Mucosa of stomach (tissue), 1 donor: ENCODE data around the gene CTIF.

Source experiments
- H3K27me3 ChIP-seq: one replicate; pipeline ENCODE4 v1.7.0; 2013; ENCODE audit warnings: mild to moderate bottlenecking, low read length; ENCODE audit not compliant: control insufficient read depth, insufficient read depth
- H3K36me3 ChIP-seq: one replicate; pipeline ENCODE4 v1.7.0; 2013; ENCODE audit warnings: low read length; ENCODE audit not compliant: control insufficient read depth, insufficient read depth
- H3K4me1 ChIP-seq: one replicate; pipeline ENCODE4 v1.7.0; 2013; ENCODE audit warnings: mild to moderate bottlenecking, low read length; ENCODE audit not compliant: control insufficient read depth, insufficient read depth
- H3K4me3 ChIP-seq: one replicate; pipeline ENCODE4 v1.7.0; 2013; ENCODE audit warnings: low read length
- H3K9ac ChIP-seq: one replicate; pipeline ENCODE4 v1.7.0; 2013; ENCODE audit warnings: mild to moderate bottlenecking, low read length, moderate library complexity
- H3K9me3 ChIP-seq: one replicate; pipeline ENCODE4 v1.7.0; 2013; ENCODE audit warnings: mild to moderate bottlenecking, low read length, moderate library complexity; ENCODE audit not compliant: control insufficient read depth
- donor health status: Pancreatic carcinoma.

The CTIF gene

GRCh38 chr18:48773821-48774220, 235.0 kb downstream of the CTIF start:
- no peaks in the 10 kb centered on the region for H3K36me3 ChIP-seq

GRCh38 chr18:48774941-48775340, 236.1 kb downstream of the CTIF start:
- H3K9ac ChIP-seq = no peak overlapping the region
- H3K27me3 ChIP-seq = no peaks in the 10 kb centered on the region
- H3K9me3 ChIP-seq = no peaks in the 10 kb centered on the region
- H3K4me3 ChIP-seq = no peak overlapping the region
- peaks cover 22% of the 10 kb centered on the region for H3K4me1 ChIP-seq
- no peaks in the 10 kb centered on the region for H3K36me3 ChIP-seq

More at GRCh38 chr18:48773821-48774220, 235.0 kb downstream of the CTIF start:
- H3K9ac ChIP-seq = no peak overlapping the region
- no peaks in the 10 kb centered on the region for H3K9me3 ChIP-seq
- H3K4me1 ChIP-seq = peaks cover 22% of the 10 kb centered on the region
- no peaks in the 10 kb centered on the region for H3K27me3 ChIP-seq
- H3K4me3 ChIP-seq = no peak overlapping the region

GRCh38 chr18:48775372-48776155, 236.7 kb downstream of the CTIF start:
- Histone ChIP-seq H3K36me3 (no peaks in the 10 kb centered on the region), H3K27me3 (no peaks in the 10 kb centered on the region), H3K4me1 (peaks cover 28% of the 10 kb centered on the region)

GRCh38 chr18:48776156-48776555, 237.3 kb downstream of the CTIF start:
- Histone ChIP-seq H3K4me3 (no peak overlapping the region), H3K4me1 (peaks cover 34% of the 10 kb centered on the region), H3K27me3 (no peaks in the 10 kb centered on the region), H3K9me3 (no peaks in the 10 kb centered on the region), H3K36me3 (no peaks in the 10 kb centered on the region), H3K9ac (no peak overlapping the region)

More at GRCh38 chr18:48775372-48776155, 236.7 kb downstream of the CTIF start:
- no peak overlapping the region for H3K4me3 ChIP-seq
- H3K9me3 ChIP-seq = no peaks in the 10 kb centered on the region
- H3K9ac ChIP-seq = no peak overlapping the region

- Histone ChIP-seq H3K9me3 (no peaks in the 10 kb centered on the region), H3K4me1 (peaks cover 38% of the 10 kb centered on the region), H3K27me3 (no peaks in the 10 kb centered on the region), H3K4me3 (no peak overlapping the region), H3K36me3 (no peaks in the 10 kb centered on the region), H3K9ac (no peak overlapping the region)
These were observed 237.8 kb downstream of the CTIF start for GRCh38 chr18:48776641-48777025.

- H3K27me3 ChIP-seq = no peaks in the 10 kb centered on the region
- no peaks in the 10 kb centered on the region for H3K9me3 ChIP-seq
- H3K9ac ChIP-seq = no peak overlapping the region
- H3K36me3 ChIP-seq = no peaks in the 10 kb centered on the region
- H3K4me1 ChIP-seq = peaks cover 44% of the 10 kb centered on the region
- H3K4me3 ChIP-seq = no peak overlapping the region
These were observed 238.4 kb downstream of the CTIF start for GRCh38 chr18:48777026-48777743.

GRCh38 chr18:48777744-48778116, 238.9 kb downstream of the CTIF start:
- peaks cover 49% of the 10 kb centered on the region for H3K4me1 ChIP-seq
- H3K36me3 ChIP-seq = no peaks in the 10 kb centered on the region
- no peaks in the 10 kb centered on the region for H3K27me3 ChIP-seq
- H3K9ac ChIP-seq = no peak overlapping the region
- no peak overlapping the region for H3K4me3 ChIP-seq
- H3K9me3 ChIP-seq = no peaks in the 10 kb centered on the region

- H3K36me3 ChIP-seq = no peaks in the 10 kb centered on the region
- no peaks in the 10 kb centered on the region for H3K9me3 ChIP-seq
- peaks cover 49% of the 10 kb centered on the region for H3K4me1 ChIP-seq
- H3K9ac ChIP-seq = no peak overlapping the region
- H3K27me3 ChIP-seq = no peaks in the 10 kb centered on the region
- no peak overlapping the region for H3K4me3 ChIP-seq
These were observed 239.6 kb downstream of the CTIF start for GRCh38 chr18:48778344-48779011.

- H3K9me3 ChIP-seq = no peaks in the 10 kb centered on the region
- no peaks in the 10 kb centered on the region for H3K36me3 ChIP-seq
- peaks cover 49% of the 10 kb centered on the region for H3K4me1 ChIP-seq
- H3K4me3 ChIP-seq = no peak overlapping the region
- no peak overlapping the region for H3K9ac ChIP-seq
- H3K27me3 ChIP-seq = no peaks in the 10 kb centered on the region
These were observed 240.6 kb downstream of the CTIF start for GRCh38 chr18:48779462-48779861.

GRCh38 chr18:48780201-48780912, 241.5 kb downstream of the CTIF start:
- H3K36me3 ChIP-seq = no peaks in the 10 kb centered on the region
- H3K4me1 ChIP-seq = peaks cover 49% of the 10 kb centered on the region
- no peak overlapping the region for H3K4me3 ChIP-seq
- no peaks in the 10 kb centered on the region for H3K9me3 ChIP-seq
- H3K27me3 ChIP-seq = no peaks in the 10 kb centered on the region
- H3K9ac ChIP-seq = no peak overlapping the region

GRCh38 chr18:48780913-48781162, 242.0 kb downstream of the CTIF start:
- no peak overlapping the region for H3K4me3 ChIP-seq
- peaks cover 52% of the 10 kb centered on the region for H3K4me1 ChIP-seq
- H3K36me3 ChIP-seq = no peaks in the 10 kb centered on the region
- no peak overlapping the region for H3K9ac ChIP-seq
- no peaks in the 10 kb centered on the region for H3K9me3 ChIP-seq
- no peaks in the 10 kb centered on the region for H3K27me3 ChIP-seq
